Mesenchymal stem cell (in vitro differentiated cells and primary cell): Measurements from ENCODE around the gene LITAF.

Experiments used
- DNase-seq: peaks from one replicate; pipeline ENCODE4 v3.0.0-alpha.2; 2013
- H2AFZ ChIP-seq: one replicate; pipeline ENCODE4 v1.6.1; 2013; ENCODE audit warnings: low read depth, mild to moderate bottlenecking, control low read depth, inconsistent platforms, low read length, moderate library complexity
- H2AK5ac ChIP-seq: 2 replicates; pipeline ENCODE4 v1.6.1; 2013; ENCODE audit warnings: low read length, moderate library complexity, mild to moderate bottlenecking, inconsistent platforms; ENCODE audit not compliant: severe bottlenecking
- H2BK120ac ChIP-seq: one replicate; pipeline ENCODE4 v1.6.1; 2013; ENCODE audit warnings: low read depth, mild to moderate bottlenecking, inconsistent platforms, low read length, moderate library complexity
- H2BK12ac ChIP-seq, 2 experiments: one replicate each; pipeline ENCODE4 v1.6.1; 2013; ENCODE audit warnings: inconsistent platforms in 2 of 2, low read length in 2 of 2, mild to moderate bottlenecking in 2 of 2, moderate library complexity in 2 of 2, control low read depth in 1 of 2
- H2BK15ac ChIP-seq: one replicate; pipeline ENCODE4 v1.6.1; 2013; ENCODE audit warnings: mild to moderate bottlenecking, low read depth, inconsistent platforms; ENCODE audit not compliant: poor library complexity, severe bottlenecking
- H2BK5ac ChIP-seq: 2 replicates; pipeline ENCODE4 v1.6.1; 2013; ENCODE audit warnings: low read depth, mild to moderate bottlenecking, low read length, control low read depth, inconsistent platforms; ENCODE audit not compliant: poor library complexity, severe bottlenecking
- H3K14ac ChIP-seq, 2 experiments: one replicate each; pipeline ENCODE4 v1.6.1; 2013; ENCODE audit warnings: inconsistent platforms in 2 of 2, low read length in 2 of 2, control low read depth in 1 of 2, mild to moderate bottlenecking in 1 of 2, moderate library complexity in 1 of 2
- H3K18ac ChIP-seq, 2 experiments: one replicate each; pipeline ENCODE4 v1.6.1; 2013; ENCODE audit warnings: inconsistent platforms in 2 of 2, low read length in 2 of 2, control low read depth in 1 of 2, low read depth in 1 of 2, mild to moderate bottlenecking in 1 of 2
- H3K23ac ChIP-seq, 2 experiments: one replicate each; pipeline ENCODE4 v1.6.1; 2013; ENCODE audit warnings: inconsistent platforms in 2 of 2, low read length in 2 of 2, mild to moderate bottlenecking in 2 of 2, moderate library complexity in 2 of 2, control low read depth in 1 of 2
- H3K27ac ChIP-seq: 2 replicates; pipeline ENCODE4 v1.5.1; 2013; ENCODE audit warnings: mild to moderate bottlenecking, moderate library complexity, low read length, control low read depth, inconsistent platforms; ENCODE audit not compliant: poor library complexity, severe bottlenecking
- H3K27me3 ChIP-seq, 2 experiments: 2 replicates each; pipeline versions ENCODE4 v1.6.1 to v1.7.0; 2013; ENCODE audit warnings: low read length in 2 of 2, mild to moderate bottlenecking in 2 of 2, moderate library complexity in 2 of 2, control low read depth in 1 of 2, inconsistent platforms in 1 of 2; ENCODE audit not compliant: control insufficient read depth in 1 of 2, insufficient read depth in 1 of 2
- H3K36me3 ChIP-seq, 2 experiments: 2 replicates each; pipeline versions ENCODE4 v1.6.1 to v1.7.0; 2013; ENCODE audit warnings: low read length in 2 of 2, control low read depth in 1 of 2, inconsistent platforms in 1 of 2, low read depth in 1 of 2, mild to moderate bottlenecking in 1 of 2; ENCODE audit not compliant: insufficient read depth in 2 of 2, control insufficient read depth in 1 of 2
- H3K4ac ChIP-seq, 2 experiments: one replicate each; pipeline ENCODE4 v1.6.1; 2013; ENCODE audit warnings: inconsistent platforms in 2 of 2, low read length in 2 of 2, mild to moderate bottlenecking in 2 of 2, moderate library complexity in 2 of 2, control low read depth in 1 of 2, low read depth in 1 of 2
- H3K4me1 ChIP-seq: 2 replicates; pipeline ENCODE4 v1.6.1; 2013; ENCODE audit warnings: low read depth, low read length, control low read depth; ENCODE audit not compliant: control insufficient read depth, insufficient read depth
- H3K4me2 ChIP-seq: 2 replicates; pipeline ENCODE4 v1.6.1; 2013; ENCODE audit warnings: low read length, mild to moderate bottlenecking, inconsistent platforms; ENCODE audit not compliant: poor library complexity, severe bottlenecking
- H3K4me3 ChIP-seq, 2 experiments: 2 replicates each; pipeline versions ENCODE4 v1.5.1 to v1.7.0; 2013; ENCODE audit warnings: low read length in 2 of 2, mild to moderate bottlenecking in 2 of 2, control low read depth in 1 of 2, low read depth in 1 of 2; ENCODE audit not compliant: insufficient read depth in 1 of 2
- H3K79me1 ChIP-seq: replicated peaks from 2 replicates; pipeline ENCODE4 v1.6.1; 2013; ENCODE audit warnings: mild to moderate bottlenecking, control low read depth, low read length, inconsistent platforms; ENCODE audit not compliant: poor library complexity, severe bottlenecking
- H3K9ac ChIP-seq: 2 replicates; pipeline ENCODE4 v1.7.0; 2013; ENCODE audit warnings: mild to moderate bottlenecking, low read length, moderate library complexity
- H3K9me3 ChIP-seq: 2 replicates; pipeline ENCODE4 v1.7.0; 2013; ENCODE audit warnings: mild to moderate bottlenecking, low read length; ENCODE audit not compliant: control insufficient read depth
- H4K8ac ChIP-seq: one replicate; pipeline ENCODE4 v1.6.1; 2013; ENCODE audit warnings: inconsistent platforms, mild to moderate bottlenecking, low read length, moderate library complexity
- H4K91ac ChIP-seq: one replicate; pipeline ENCODE4 v1.6.1; 2013; ENCODE audit warnings: mild to moderate bottlenecking, low read length, inconsistent platforms
- WGBS: methylation state at CpG from one replicate; pipeline ENCODE4 v1.1.7; 2013; ENCODE audit warnings: mixed read lengths; 5-methylcytosine and 5-hydroxymethylcytosine counted together

Gene LITAF

DNA sequence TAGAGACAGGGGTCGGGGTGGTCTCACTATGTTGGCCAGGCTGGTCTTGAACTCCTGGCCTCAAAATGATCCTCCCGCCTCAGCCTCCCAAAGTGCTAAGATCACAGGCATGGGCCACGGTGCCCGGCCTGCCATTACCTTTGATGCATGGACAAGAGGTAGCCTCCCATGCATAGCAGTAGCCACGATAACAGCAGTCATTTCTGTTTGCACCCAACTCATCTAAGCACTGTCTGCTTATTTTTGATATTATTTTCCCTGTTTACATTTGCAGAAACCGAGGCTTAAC, 44.0 kb upstream of the LITAF start:
- Histone ChIP-seq H3K36me3 (no peaks in the 10 kb centered on the region), H2BK15ac (no peak overlapping the region), H2BK5ac (peak overlapping the region; percentile 15), H2BK12ac (no peak overlapping the region), H3K18ac (no peak overlapping the region), H3K9ac (no peak overlapping the region), H3K27me3 (no peaks in the 10 kb centered on the region), H3K9me3 (no peaks in the 10 kb centered on the region), H3K23ac (no peak overlapping the region), H2BK120ac (no peak overlapping the region), H3K4me3 (no peak overlapping the region), H2AFZ (no peak overlapping the region), H3K27ac (no peak overlapping the region), H4K91ac (no peak overlapping the region), H3K4me1 (peaks cover 39% of the 10 kb centered on the region), H3K4ac (no peak overlapping the region), H2AK5ac (no peak overlapping the region), H3K14ac (no peak overlapping the region), H3K79me1 (peaks cover 1% of the 10 kb centered on the region), H3K4me2 (no peak overlapping the region), H4K8ac (no peak overlapping the region)
- WGBS, result 91% methylated on average over 6 of the region's 6 CpGs
- no peak for DNase-seq

DNA sequence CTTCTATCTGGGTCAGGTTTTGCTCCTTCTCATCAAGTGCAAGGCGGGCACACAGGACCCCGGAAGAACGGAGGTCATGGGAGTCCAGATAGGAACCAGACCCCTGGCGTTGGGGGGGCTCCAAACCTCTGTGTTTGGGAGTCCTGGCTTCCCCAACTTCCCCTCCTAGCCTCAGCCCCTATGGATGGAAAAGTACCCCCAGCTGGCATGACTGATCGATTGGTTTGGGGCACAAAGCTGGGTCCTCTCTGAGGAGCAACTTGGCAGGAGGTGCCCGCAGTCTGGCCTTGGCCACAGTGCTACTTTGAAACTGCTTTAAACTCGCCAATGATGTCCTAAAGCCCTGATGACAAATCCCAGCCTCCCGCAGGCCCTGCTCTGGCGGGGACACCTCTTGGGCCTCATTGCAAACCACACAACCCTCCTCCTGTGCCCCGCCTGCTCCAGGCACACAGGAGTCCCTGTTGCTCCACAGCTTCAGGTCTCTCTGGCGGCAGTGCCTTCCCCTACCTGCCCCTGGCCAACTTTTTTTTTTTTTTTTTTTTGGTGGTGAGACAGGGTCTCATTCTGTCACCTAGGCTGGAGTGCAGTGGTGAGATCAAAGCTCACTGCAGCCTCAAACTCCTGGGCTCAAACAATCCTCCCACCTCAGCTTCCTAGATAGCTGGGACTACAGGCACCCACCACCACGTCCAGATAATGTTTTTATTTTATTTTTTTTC, 43.5 kb upstream of the LITAF start:
- Histone ChIP-seq H3K18ac (peak overlapping the region in 1 of 2 experiments; percentile 41), H3K4me2 (no peak overlapping the region), H3K4me3 (no peak overlapping the region), H2BK120ac (no peak overlapping the region), H3K27ac (peak overlapping the region; percentile 85), H3K23ac (no peak overlapping the region), H3K79me1 (peaks cover 1% of the 10 kb centered on the region), H2BK15ac (peak overlapping the region; percentile 56), H3K36me3 (no peaks in the 10 kb centered on the region), H3K9ac (no peak overlapping the region), H3K27me3 (no peaks in the 10 kb centered on the region), H2BK5ac (peak overlapping the region; percentile 61), H3K4ac (no peak overlapping the region), H3K9me3 (no peaks in the 10 kb centered on the region), H3K14ac (no peak overlapping the region), H3K4me1 (peaks cover 39% of the 10 kb centered on the region), H2BK12ac (peak overlapping the region in 1 of 2 experiments; percentile 45), H4K8ac (no peak overlapping the region), H2AK5ac (peak overlapping the region; percentile 99), H4K91ac (no peak overlapping the region), H2AFZ (no peak overlapping the region)
- DNase-seq, result no peak
- WGBS, result 89% methylated on average over 9 of the region's 12 CpGs

DNA sequence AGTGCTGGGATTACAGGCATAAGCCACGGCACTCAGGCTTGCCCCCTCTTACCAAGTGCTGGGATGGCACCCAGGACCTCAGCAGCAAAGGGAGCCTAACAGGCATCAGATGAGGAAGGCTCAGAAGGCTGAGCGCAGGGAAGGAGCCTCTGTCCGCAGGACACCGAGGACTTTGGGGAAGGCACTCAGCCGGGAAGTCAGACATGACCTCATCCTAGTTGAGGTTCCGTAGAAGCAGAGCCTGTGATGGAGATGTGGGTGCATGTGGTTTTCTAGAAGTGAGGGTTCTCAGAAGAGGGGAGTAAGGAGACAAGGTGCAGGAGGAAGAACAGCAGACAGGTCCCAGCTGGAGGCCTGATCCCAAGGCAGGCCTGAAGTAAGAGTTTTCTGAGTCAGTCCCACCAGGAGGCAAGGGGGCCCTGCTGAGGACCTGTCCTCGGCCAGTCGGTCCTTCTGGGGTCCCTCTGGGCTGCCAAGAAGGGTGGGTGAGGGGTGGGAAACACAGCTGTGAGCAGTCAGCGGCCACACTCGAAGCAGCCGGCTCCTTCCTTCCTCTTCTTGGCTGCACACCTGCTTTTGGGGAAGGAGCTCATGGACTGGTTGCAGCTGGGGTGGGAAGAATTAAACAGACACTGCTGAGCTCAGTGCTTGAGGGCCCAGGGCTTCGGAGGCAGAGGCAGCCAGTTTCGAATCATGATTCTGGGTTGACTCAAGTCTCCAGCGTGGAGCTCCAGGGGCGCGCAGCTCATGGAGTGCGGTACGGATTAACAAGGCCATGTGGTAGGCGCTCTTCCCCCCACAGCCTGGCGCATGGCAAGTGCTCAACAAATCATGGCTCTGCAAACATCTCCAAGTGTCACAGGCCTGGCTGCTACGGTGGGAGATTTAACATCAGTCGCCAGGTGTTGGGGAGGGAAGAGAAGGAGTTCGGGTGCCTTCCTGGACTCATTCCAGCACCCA, 42.6 kb upstream of the LITAF start:
- Histone ChIP-seq H3K9me3 (no peaks in the 10 kb centered on the region), H3K14ac (peak overlapping the region in 1 of 2 experiments; percentile 50), H3K79me1 (peaks cover 1% of the 10 kb centered on the region), H3K36me3 (no peaks in the 10 kb centered on the region), H3K27ac (peak overlapping the region; percentile 85), H4K8ac (no peak overlapping the region), H3K27me3 (no peaks in the 10 kb centered on the region), H2BK15ac (no peak overlapping the region), H3K9ac (no peak overlapping the region), H3K4me3 (no peak overlapping the region), H3K18ac (peak overlapping the region in 1 of 2 experiments; percentile 41), H3K4me1 (peaks cover 39% of the 10 kb centered on the region), H3K4me2 (no peak overlapping the region), H2AFZ (no peak overlapping the region), H2BK5ac (peak overlapping the region; percentile 61), H2AK5ac (peak overlapping the region; percentile 99), H3K23ac (no peak overlapping the region), H2BK12ac (peak overlapping the region in 1 of 2 experiments; percentile 45), H3K4ac (no peak overlapping the region), H4K91ac (no peak overlapping the region), H2BK120ac (no peak overlapping the region)
- peak; percentile 37 for DNase-seq
- WGBS, result 83% methylated on average over 23 of the region's 23 CpGs

DNA sequence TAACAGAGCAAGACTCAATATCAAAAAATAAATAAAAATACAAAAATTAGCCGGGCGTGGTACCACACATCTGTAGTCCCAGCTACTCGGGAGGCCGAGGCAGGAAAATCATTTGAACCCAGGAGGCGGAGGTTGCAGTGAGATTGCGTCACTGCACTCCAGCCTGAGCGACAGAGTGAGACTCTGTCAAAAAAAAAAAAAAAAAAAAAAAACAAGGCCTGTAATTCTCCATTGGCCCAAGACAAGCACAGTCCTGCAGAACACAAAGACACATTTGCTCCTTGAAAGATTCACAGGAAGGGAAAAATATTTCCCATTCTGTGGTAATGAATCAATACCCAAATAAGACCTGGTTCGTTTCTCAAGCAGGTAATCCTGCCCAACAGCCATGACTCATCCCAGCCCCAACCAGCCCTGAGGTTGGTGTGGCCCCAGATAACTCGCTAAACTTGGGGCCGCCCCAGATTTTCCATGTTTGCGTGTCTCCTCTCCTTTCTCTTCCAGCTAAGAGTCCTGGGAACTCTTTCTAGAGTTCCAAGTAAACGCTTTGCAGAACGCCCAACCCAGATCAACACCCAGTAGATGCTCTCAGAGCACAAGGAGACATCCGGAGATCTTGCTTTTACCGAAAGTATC, 41.2 kb upstream of the LITAF start:
- Histone ChIP-seq H3K27ac (peak overlapping the region; percentile 85), H3K9me3 (no peaks in the 10 kb centered on the region), H3K9ac (no peak overlapping the region), H3K23ac (no peak overlapping the region), H3K4me2 (no peak overlapping the region), H3K14ac (no peak overlapping the region), H3K18ac (no peak overlapping the region), H2BK120ac (no peak overlapping the region), H4K8ac (no peak overlapping the region), H2AFZ (no peak overlapping the region), H2BK12ac (no peak overlapping the region), H2BK5ac (no peak overlapping the region), H3K27me3 (no peaks in the 10 kb centered on the region), H3K4ac (no peak overlapping the region), H3K4me1 (peaks cover 34% of the 10 kb centered on the region), H4K91ac (no peak overlapping the region), H3K4me3 (no peak overlapping the region), H2BK15ac (no peak overlapping the region), H3K36me3 (no peaks in the 10 kb centered on the region), H3K79me1 (peaks cover 1% of the 10 kb centered on the region), H2AK5ac (peak overlapping the region; percentile 53)
- 82% methylated on average over 15 of the region's 15 CpGs for WGBS
- no peak for DNase-seq
